Dendritic cell treated with granulocyte-macrophage colony-stimulating factor and Interleukin-4, amounts not matched to agents 40 ng/mL and 50 ng/mL, for 4 days (primary cell): ENCODE measurements around the gene OBSCN.

Experiments used
- H3K27ac Mint-ChIP-seq: one replicate; pipeline ENCODE4 v1.8.0; 2022; ENCODE audit warnings: mild to moderate bottlenecking, mixed read lengths
- H3K27me3 Mint-ChIP-seq: one replicate; pipeline ENCODE4 v1.8.0; 2022; ENCODE audit warnings: mild to moderate bottlenecking, mixed read lengths
- H3K36me3 Mint-ChIP-seq: one replicate; pipeline ENCODE4 v1.8.0; 2022; ENCODE audit warnings: low read depth, mixed read lengths
- H3K4me1 Mint-ChIP-seq: one replicate; pipeline ENCODE4 v1.8.0; 2022; ENCODE audit warnings: low read depth, mixed read lengths
- H3K4me3 Mint-ChIP-seq: one replicate; pipeline ENCODE4 v1.8.0; 2022; ENCODE audit warnings: mild to moderate bottlenecking, moderate library complexity, mixed read lengths
- H3K9me3 Mint-ChIP-seq: one replicate; pipeline ENCODE4 v1.8.0; 2022; ENCODE audit warnings: mixed read lengths
- intact Hi-C: fragments of 100-400 bp; cut with micrococcal nuclease; formaldehyde crosslinking; loops from one replicate; pipeline ENCODE4 v1.15.0; 2022

Gene OBSCN

GRCh38 chr1:228337031-228337564, 129.3 kb downstream of the OBSCN start:
- Mint-ChIP-seq H3K9me3 (no peaks in the 10 kb centered on the region), H3K36me3 (no peaks in the 10 kb centered on the region), H3K27ac (no peak overlapping the region), H3K4me1 (no peaks in the 10 kb centered on the region), H3K27me3 (no peaks in the 10 kb centered on the region), H3K4me3 (no peak overlapping the region)
- intact Hi-C loops, result no loop called here

GRCh38 chr1:228337711-228338520, 130.1 kb downstream of the OBSCN start:
- H3K36me3 Mint-ChIP-seq, result no peaks in the 10 kb centered on the region
- H3K4me1 Mint-ChIP-seq, result no peaks in the 10 kb centered on the region
- H3K9me3 Mint-ChIP-seq, result no peaks in the 10 kb centered on the region
- H3K4me3 Mint-ChIP-seq, result no peak overlapping the region
- intact Hi-C loops, result no loop called here
- no peaks in the 10 kb centered on the region for H3K27me3 Mint-ChIP-seq
- no peak overlapping the region for H3K27ac Mint-ChIP-seq

- H3K4me1 Mint-ChIP-seq, result no peaks in the 10 kb centered on the region
- H3K27me3 Mint-ChIP-seq, result no peaks in the 10 kb centered on the region
- no peak overlapping the region for H3K4me3 Mint-ChIP-seq
- no peaks in the 10 kb centered on the region for H3K36me3 Mint-ChIP-seq
- H3K27ac Mint-ChIP-seq, result no peak overlapping the region
- intact Hi-C loops, result no loop called here
- no peaks in the 10 kb centered on the region for H3K9me3 Mint-ChIP-seq
Observed at GRCh38 chr1:228338521-228339051, 130.7 kb downstream of the OBSCN start.

- Mint-ChIP-seq H3K36me3 (no peaks in the 10 kb centered on the region), H3K4me1 (no peaks in the 10 kb centered on the region)
- intact Hi-C loops, result no loop called here
Observed at GRCh38 chr1:228339059-228339704, 131.3 kb downstream of the OBSCN start.

GRCh38 chr1:228339766-228340685, 132.2 kb downstream of the OBSCN start:
- no peaks in the 10 kb centered on the region for H3K36me3 Mint-ChIP-seq
- H3K27me3 Mint-ChIP-seq, result no peaks in the 10 kb centered on the region
- intact Hi-C loops, result no loop called here
- no peaks in the 10 kb centered on the region for H3K4me1 Mint-ChIP-seq
- no peaks in the 10 kb centered on the region for H3K9me3 Mint-ChIP-seq
- no peak overlapping the region for H3K27ac Mint-ChIP-seq
- H3K4me3 Mint-ChIP-seq, result no peak overlapping the region

More at GRCh38 chr1:228339059-228339704, 131.3 kb downstream of the OBSCN start:
- H3K9me3 Mint-ChIP-seq, result no peaks in the 10 kb centered on the region
- no peaks in the 10 kb centered on the region for H3K27me3 Mint-ChIP-seq
- no peak overlapping the region for H3K4me3 Mint-ChIP-seq
- H3K27ac Mint-ChIP-seq, result no peak overlapping the region

GRCh38 chr1:228340686-228341449, 133.0 kb downstream of the OBSCN start:
- Mint-ChIP-seq H3K4me1 (no peaks in the 10 kb centered on the region), H3K36me3 (no peaks in the 10 kb centered on the region), H3K4me3 (no peak overlapping the region), H3K9me3 (no peaks in the 10 kb centered on the region), H3K27ac (no peak overlapping the region), H3K27me3 (no peaks in the 10 kb centered on the region)
- intact Hi-C loops, result no loop called here

GRCh38 chr1:228341450-228341813, 133.6 kb downstream of the OBSCN start:
- Mint-ChIP-seq H3K27ac (no peak overlapping the region), H3K9me3 (no peaks in the 10 kb centered on the region), H3K4me3 (no peak overlapping the region), H3K36me3 (no peaks in the 10 kb centered on the region), H3K27me3 (no peaks in the 10 kb centered on the region), H3K4me1 (no peaks in the 10 kb centered on the region)
- intact Hi-C loops, result no loop called here

- no peaks in the 10 kb centered on the region for H3K9me3 Mint-ChIP-seq
- H3K27ac Mint-ChIP-seq, result no peak overlapping the region
- no peaks in the 10 kb centered on the region for H3K4me1 Mint-ChIP-seq
Observed at GRCh38 chr1:228341814-228342626, 134.2 kb downstream of the OBSCN start.

GRCh38 chr1:228342627-228343190, 134.9 kb downstream of the OBSCN start:
- H3K27ac Mint-ChIP-seq, result no peak overlapping the region
- H3K27me3 Mint-ChIP-seq, result no peaks in the 10 kb centered on the region

More at GRCh38 chr1:228341814-228342626, 134.2 kb downstream of the OBSCN start:
- no peaks in the 10 kb centered on the region for H3K36me3 Mint-ChIP-seq
- no peaks in the 10 kb centered on the region for H3K27me3 Mint-ChIP-seq
- H3K4me3 Mint-ChIP-seq, result no peak overlapping the region
- intact Hi-C loops, result no loop called here

GRCh38 chr1:228343191-228343661, 135.4 kb downstream of the OBSCN start:
- Mint-ChIP-seq H3K27me3 (no peaks in the 10 kb centered on the region), H3K4me3 (no peak overlapping the region), H3K27ac (no peak overlapping the region), H3K36me3 (no peaks in the 10 kb centered on the region), H3K9me3 (no peaks in the 10 kb centered on the region), H3K4me1 (no peaks in the 10 kb centered on the region)
- intact Hi-C loops, result no loop called here

More at GRCh38 chr1:228342627-228343190, 134.9 kb downstream of the OBSCN start:
- Mint-ChIP-seq H3K36me3 (no peaks in the 10 kb centered on the region), H3K4me3 (no peak overlapping the region), H3K4me1 (no peaks in the 10 kb centered on the region), H3K9me3 (no peaks in the 10 kb centered on the region)
- intact Hi-C loops, result no loop called here

GRCh38 chr1:228344631-228345072, 136.8 kb downstream of the OBSCN start:
- no peak overlapping the region for H3K27ac Mint-ChIP-seq
- H3K9me3 Mint-ChIP-seq, result no peaks in the 10 kb centered on the region
- no peak overlapping the region for H3K4me3 Mint-ChIP-seq
- no peaks in the 10 kb centered on the region for H3K27me3 Mint-ChIP-seq
- H3K36me3 Mint-ChIP-seq, result no peaks in the 10 kb centered on the region
- H3K4me1 Mint-ChIP-seq, result no peaks in the 10 kb centered on the region
- intact Hi-C loops, result no loop called here
